ENCODE data around the gene MRPS21. TPM values are rescaled to one million over a fixed set of nuclear protein-coding genes. Genes with fewer than 3 reads are reported as not detected.

The MRPS21 gene
- total and polyA plus RNA-seq, 3 donors from 2014 or later, result 43.5 to 72.2 (median 45.8) TPM

- Histone ChIP-seq H3K4me1 (peaks cover 37% of the 10 kb centered on the region), H3K4me3 (no peak overlapping the region), H3K36me3 (ENCODE audit: low read depth, missing control alignments) (no peaks in the 10 kb centered on the region), H3K9me3 (no peaks in the 10 kb centered on the region), H3K27me3 (no peaks in the 10 kb centered on the region), H3K27ac (no peak overlapping the region)
- TF ChIP-seq, protein P1, sequence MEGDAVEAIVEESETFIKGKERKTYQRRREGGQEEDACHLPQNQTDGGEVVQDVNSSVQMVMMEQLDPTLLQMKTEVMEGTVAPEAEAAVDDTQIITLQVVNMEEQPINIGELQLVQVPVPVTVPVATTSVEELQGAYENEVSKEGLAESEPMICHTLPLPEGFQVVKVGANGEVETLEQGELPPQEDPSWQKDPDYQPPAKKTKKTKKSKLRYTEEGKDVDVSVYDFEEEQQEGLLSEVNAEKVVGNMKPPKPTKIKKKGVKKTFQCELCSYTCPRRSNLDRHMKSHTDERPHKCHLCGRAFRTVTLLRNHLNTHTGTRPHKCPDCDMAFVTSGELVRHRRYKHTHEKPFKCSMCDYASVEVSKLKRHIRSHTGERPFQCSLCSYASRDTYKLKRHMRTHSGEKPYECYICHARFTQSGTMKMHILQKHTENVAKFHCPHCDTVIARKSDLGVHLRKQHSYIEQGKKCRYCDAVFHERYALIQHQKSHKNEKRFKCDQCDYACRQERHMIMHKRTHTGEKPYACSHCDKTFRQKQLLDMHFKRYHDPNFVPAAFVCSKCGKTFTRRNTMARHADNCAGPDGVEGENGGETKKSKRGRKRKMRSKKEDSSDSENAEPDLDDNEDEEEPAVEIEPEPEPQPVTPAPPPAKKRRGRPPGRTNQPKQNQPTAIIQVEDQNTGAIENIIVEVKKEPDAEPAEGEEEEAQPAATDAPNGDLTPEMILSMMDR (IDR thresholded peaks at IDR 0.05), result no peak
- TF ChIP-seq POLR2A (IDR thresholded peaks at IDR 0.05), result no peak
- 80 to 88% methylated on average over 6 of the region's 6 CpGs for WGBS, 2 donors
- no peak for DNase-seq
- intact Hi-C loops (cut with DNase I; ENCODE audit: low total_unique reads), result no loop called here
Observed at GRCh38 chr1:150262388-150263320, 31.0 kb upstream of the MRPS21 start.

DNA sequence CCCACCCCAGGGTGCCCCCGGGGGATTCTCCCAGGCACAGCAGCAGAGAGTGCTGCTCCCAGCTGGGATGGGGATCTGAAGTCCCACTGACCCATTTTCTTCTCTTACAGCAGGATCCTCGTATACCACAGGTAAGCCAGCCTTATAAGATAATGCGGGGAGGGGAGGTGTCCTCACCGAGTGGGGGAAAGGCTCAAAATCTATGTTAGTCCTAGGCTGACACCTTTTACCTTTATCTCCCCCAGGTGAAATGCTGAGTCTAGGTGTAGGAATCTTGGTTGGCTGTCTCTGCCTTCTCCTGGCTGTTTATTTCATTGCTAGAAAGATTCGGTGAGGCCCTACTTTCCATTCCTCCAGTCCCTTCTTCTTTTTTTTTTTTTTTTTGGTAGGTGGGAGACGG is 30.1 kb upstream of the MRPS21 start:
- Histone ChIP-seq H3K27ac (no peak overlapping the region), H3K4me3 (no peak overlapping the region), H3K9me3 (no peaks in the 10 kb centered on the region), H3K4me1 (peaks cover 33% of the 10 kb centered on the region), H3K27me3 (no peaks in the 10 kb centered on the region), H3K36me3 (ENCODE audit: low read depth, missing control alignments) (no peaks in the 10 kb centered on the region)
- intact Hi-C loops (cut with DNase I; ENCODE audit: low total_unique reads), result no loop called here
- TF ChIP-seq, protein P1 (IDR thresholded peaks at IDR 0.05), result no peak
- no peak for TF ChIP-seq POLR2A (IDR thresholded peaks at IDR 0.05)
- 83% methylated on average over 6 of the region's 6 CpGs for WGBS, 2 donors
- no peak for DNase-seq

DNA sequence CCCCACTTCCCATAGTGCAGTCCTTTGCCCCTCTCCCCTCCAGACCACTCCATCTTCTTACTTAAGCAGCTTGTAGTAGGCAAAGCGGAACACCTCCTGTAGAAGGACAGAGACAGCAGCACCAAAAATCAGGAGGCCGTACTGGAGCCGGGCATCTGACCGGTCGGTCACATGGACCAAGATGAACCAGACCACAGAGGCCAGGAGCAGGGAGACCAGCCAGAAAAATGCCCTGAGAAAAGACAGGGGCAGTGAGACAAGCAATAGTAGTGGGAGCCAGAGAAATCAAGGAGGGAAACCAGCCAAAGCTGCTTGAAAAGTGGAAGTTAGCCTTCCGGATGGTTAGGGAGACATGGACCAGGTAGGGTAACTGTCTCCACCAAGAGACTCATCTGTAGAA is 25.8 kb upstream of the MRPS21 start:
- H3K4me3 ChIP-seq, result peak overlapping the region; percentile 84 to 98
- no peak for DNase-seq
- no peaks in the 10 kb centered on the region for H3K27me3 ChIP-seq
- peak overlapping the region; percentile 91 to 95 for H3K27ac ChIP-seq
- no peaks in the 10 kb centered on the region for H3K9me3 ChIP-seq
- WGBS, 2 donors, result 11 to 25% methylated on average over 6 of the region's 6 CpGs
- no peaks in the 10 kb centered on the region for H3K36me3 ChIP-seq (ENCODE audit: low read depth, missing control alignments)
- intact Hi-C loops (cut with DNase I; ENCODE audit: low total_unique reads), result no loop called here
- TF ChIP-seq, protein P1 (IDR thresholded peaks at IDR 0.05), result no peak
- no peak for TF ChIP-seq POLR2A (IDR thresholded peaks at IDR 0.05)
- H3K4me1 ChIP-seq, result peaks cover 19% of the 10 kb centered on the region

DNA sequence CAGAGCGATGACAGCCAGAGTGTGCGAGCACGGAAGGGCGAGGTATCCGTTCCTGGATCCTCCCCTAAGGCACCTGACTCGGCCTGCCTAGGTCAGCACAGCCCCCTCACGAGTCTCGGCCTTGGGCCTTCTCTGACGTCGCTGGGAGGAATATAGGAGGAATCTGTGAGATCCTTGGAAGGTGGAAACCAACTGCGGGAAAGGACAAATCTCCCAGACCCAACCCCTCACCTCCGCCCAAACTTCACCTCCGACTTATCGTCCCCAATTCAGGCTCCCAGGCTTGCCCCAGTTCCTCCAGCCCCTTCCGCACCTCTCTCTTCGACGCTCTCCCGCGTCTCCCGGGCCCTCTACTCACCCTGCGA is 25.3 kb upstream of the MRPS21 start:
- WGBS, 2 donors, result 0% methylated on average over 21 of the region's 21 CpGs
- DNase-seq, result peak; percentile 77
- intact Hi-C loops (cut with DNase I; ENCODE audit: low total_unique reads), result no loop called here
- H3K27ac ChIP-seq, result peak overlapping the region; percentile 91 to 95
- H3K4me1 ChIP-seq, result peaks cover 19% of the 10 kb centered on the region
- H3K4me3 ChIP-seq, result peak overlapping the region; percentile 84 to 98
- no peak for TF ChIP-seq POLR2A (IDR thresholded peaks at IDR 0.05)
- TF ChIP-seq, protein P1 (IDR thresholded peaks at IDR 0.05), result no peak
- no peaks in the 10 kb centered on the region for H3K27me3 ChIP-seq
- no peaks in the 10 kb centered on the region for H3K9me3 ChIP-seq
- H3K36me3 ChIP-seq (ENCODE audit: low read depth, missing control alignments), result no peaks in the 10 kb centered on the region
